Measurements from ENCODE around the gene PIGP. TPM values are rescaled to one million over a fixed set of nuclear protein-coding genes. Genes with fewer than 3 reads are reported as not detected.
"Not testable (repeated sequence)": the region's sequence is repeated elsewhere in the genome, so short reads cannot be mapped to it uniquely, and the experiment has no call there.

The PIGP gene
- total RNA-seq, 1 donor = 4.9 TPM

GRCh38 chr21:37065561-37066177 is 7.2 kb downstream of the PIGP start:
- no peaks in the 10 kb centered on the region for H3K4me1 ChIP-seq (ENCODE audit: insufficient read depth, low read length)
- H3K27me3 ChIP-seq (ENCODE audit: insufficient read depth, low read length) = no peaks in the 10 kb centered on the region
- H3K9me3 ChIP-seq (ENCODE audit: low read depth, low read length) = no peaks in the 10 kb centered on the region
- no peak overlapping the region for H3K4me3 ChIP-seq (ENCODE audit: low read length)

GRCh38 chr21:37064841-37065240 is 8.0 kb downstream of the PIGP start:
- Histone ChIP-seq H3K4me3 (ENCODE audit: low read length) (no peak overlapping the region), H3K9me3 (ENCODE audit: low read depth, low read length) (no peaks in the 10 kb centered on the region)

GRCh38 chr21:37063433-37063832 is 9.4 kb downstream of the PIGP start:
- Histone ChIP-seq H3K4me1 (ENCODE audit: insufficient read depth, low read length) (no peaks in the 10 kb centered on the region), H3K4me3 (ENCODE audit: low read length) (no peak overlapping the region), H3K9me3 (ENCODE audit: low read depth, low read length) (no peaks in the 10 kb centered on the region), H3K27me3 (ENCODE audit: insufficient read depth, low read length) (no peaks in the 10 kb centered on the region)

More at GRCh38 chr21:37064841-37065240, 8.0 kb downstream of the PIGP start:
- H3K4me1 ChIP-seq (ENCODE audit: insufficient read depth, low read length) = no peaks in the 10 kb centered on the region
- no peaks in the 10 kb centered on the region for H3K27me3 ChIP-seq (ENCODE audit: insufficient read depth, low read length)

- H3K4me1 ChIP-seq (ENCODE audit: insufficient read depth, low read length) = no peaks in the 10 kb centered on the region
- no peaks in the 10 kb centered on the region for H3K9me3 ChIP-seq (ENCODE audit: low read depth, low read length)
- H3K4me3 ChIP-seq (ENCODE audit: low read length) = no peak overlapping the region
- H3K27me3 ChIP-seq (ENCODE audit: insufficient read depth, low read length) = no peaks in the 10 kb centered on the region
Observed at GRCh38 chr21:37062593-37062935, 10.3 kb downstream of the PIGP start.

- Histone ChIP-seq H3K27me3 (ENCODE audit: insufficient read depth, low read length) (no peaks in the 10 kb centered on the region), H3K4me3 (ENCODE audit: low read length) (no peak overlapping the region), H3K9me3 (ENCODE audit: low read depth, low read length) (no peaks in the 10 kb centered on the region), H3K4me1 (ENCODE audit: insufficient read depth, low read length) (no peaks in the 10 kb centered on the region)
Observed at GRCh38 chr21:37061926-37062592, 10.8 kb downstream of the PIGP start.

GRCh38 chr21:37060296-37060695 is 12.6 kb downstream of the PIGP start:
- Histone ChIP-seq H3K4me3 (ENCODE audit: low read length) (no peak overlapping the region), H3K4me1 (ENCODE audit: insufficient read depth, low read length) (no peaks in the 10 kb centered on the region), H3K27me3 (ENCODE audit: insufficient read depth, low read length) (no peaks in the 10 kb centered on the region), H3K9me3 (ENCODE audit: low read depth, low read length) (no peaks in the 10 kb centered on the region)

- Histone ChIP-seq H3K4me1 (ENCODE audit: insufficient read depth, low read length) (no peaks in the 10 kb centered on the region), H3K9me3 (ENCODE audit: low read depth, low read length) (no peaks in the 10 kb centered on the region), H3K4me3 (ENCODE audit: low read length) (no peak overlapping the region), H3K27me3 (ENCODE audit: insufficient read depth, low read length) (no peaks in the 10 kb centered on the region)
Observed at GRCh38 chr21:37059181-37059580, 13.7 kb downstream of the PIGP start.

- Histone ChIP-seq H3K27me3 (ENCODE audit: insufficient read depth, low read length) (no peaks in the 10 kb centered on the region), H3K4me1 (ENCODE audit: insufficient read depth, low read length) (no peaks in the 10 kb centered on the region), H3K9me3 (ENCODE audit: low read depth, low read length) (no peaks in the 10 kb centered on the region), H3K4me3 (ENCODE audit: low read length) (no peak overlapping the region)
Observed at GRCh38 chr21:37058261-37058660, 14.6 kb downstream of the PIGP start.

- Histone ChIP-seq H3K4me1 (ENCODE audit: insufficient read depth, low read length) (no peaks in the 10 kb centered on the region), H3K27me3 (ENCODE audit: insufficient read depth, low read length) (no peaks in the 10 kb centered on the region), H3K4me3 (ENCODE audit: low read length) (no peak overlapping the region), H3K9me3 (ENCODE audit: low read depth, low read length) (no peaks in the 10 kb centered on the region)
Observed at GRCh38 chr21:37057614-37058013, 15.3 kb downstream of the PIGP start.

GRCh38 chr21:37055271-37055855 is 17.5 kb downstream of the PIGP start:
- no peaks in the 10 kb centered on the region for H3K27me3 ChIP-seq (ENCODE audit: insufficient read depth, low read length)
- no peak overlapping the region for H3K4me3 ChIP-seq (ENCODE audit: low read length)
- H3K4me1 ChIP-seq (ENCODE audit: insufficient read depth, low read length) = no peaks in the 10 kb centered on the region

GRCh38 chr21:37049741-37050140 is 23.1 kb downstream of the PIGP start:
- H3K4me3 ChIP-seq (ENCODE audit: low read length); H3K9me3 ChIP-seq (ENCODE audit: low read depth, low read length); H3K4me1 ChIP-seq (ENCODE audit: insufficient read depth, low read length); H3K27me3 ChIP-seq (ENCODE audit: insufficient read depth, low read length): not testable (repeated sequence)

More at GRCh38 chr21:37055271-37055855, 17.5 kb downstream of the PIGP start:
- no peaks in the 10 kb centered on the region for H3K9me3 ChIP-seq (ENCODE audit: low read depth, low read length)

GRCh38 chr21:37047079-37047478 is 25.8 kb downstream of the PIGP start:
- Histone ChIP-seq H3K4me3 (ENCODE audit: low read length) (no peak overlapping the region), H3K27me3 (ENCODE audit: insufficient read depth, low read length) (no peaks in the 10 kb centered on the region), H3K9me3 (ENCODE audit: low read depth, low read length) (no peaks in the 10 kb centered on the region), H3K4me1 (ENCODE audit: insufficient read depth, low read length) (peaks cover 11% of the 10 kb centered on the region)

- Histone ChIP-seq H3K27me3 (ENCODE audit: insufficient read depth, low read length) (no peaks in the 10 kb centered on the region), H3K9me3 (ENCODE audit: low read depth, low read length) (no peaks in the 10 kb centered on the region), H3K4me1 (ENCODE audit: insufficient read depth, low read length) (peaks cover 11% of the 10 kb centered on the region), H3K4me3 (ENCODE audit: low read length) (no peak overlapping the region)
Observed at GRCh38 chr21:37045556-37045955, 27.3 kb downstream of the PIGP start.

- no peak overlapping the region for H3K4me3 ChIP-seq (ENCODE audit: low read length)
- no peaks in the 10 kb centered on the region for H3K9me3 ChIP-seq (ENCODE audit: low read depth, low read length)
- no peaks in the 10 kb centered on the region for H3K27me3 ChIP-seq (ENCODE audit: insufficient read depth, low read length)
- H3K4me1 ChIP-seq (ENCODE audit: insufficient read depth, low read length) = peaks cover 11% of the 10 kb centered on the region
Observed at GRCh38 chr21:37045149-37045548, 27.7 kb downstream of the PIGP start.

GRCh38 chr21:37044643-37045042 is 28.2 kb downstream of the PIGP start:
- H3K4me1 ChIP-seq (ENCODE audit: insufficient read depth, low read length) = peaks cover 11% of the 10 kb centered on the region
- H3K4me3 ChIP-seq (ENCODE audit: low read length) = no peak overlapping the region
- no peaks in the 10 kb centered on the region for H3K9me3 ChIP-seq (ENCODE audit: low read depth, low read length)
- no peaks in the 10 kb centered on the region for H3K27me3 ChIP-seq (ENCODE audit: insufficient read depth, low read length)

- peaks cover 11% of the 10 kb centered on the region for H3K4me1 ChIP-seq (ENCODE audit: insufficient read depth, low read length)
- no peak overlapping the region for H3K4me3 ChIP-seq (ENCODE audit: low read length)
- no peaks in the 10 kb centered on the region for H3K27me3 ChIP-seq (ENCODE audit: insufficient read depth, low read length)
- H3K9me3 ChIP-seq (ENCODE audit: low read depth, low read length) = no peaks in the 10 kb centered on the region
Observed at GRCh38 chr21:37043818-37044217, 29.1 kb downstream of the PIGP start.

Data from mononuclear cell (primary cell).